ENCODE measurements around the gene PIR. TPM values are rescaled to one million over a fixed set of nuclear protein-coding genes. Genes with fewer than 3 reads are reported as not detected.

PIR gene
- total RNA-seq = 10 to 100 TPM; 32.9 to 70.2 (median 48.8) TPM

DNA sequence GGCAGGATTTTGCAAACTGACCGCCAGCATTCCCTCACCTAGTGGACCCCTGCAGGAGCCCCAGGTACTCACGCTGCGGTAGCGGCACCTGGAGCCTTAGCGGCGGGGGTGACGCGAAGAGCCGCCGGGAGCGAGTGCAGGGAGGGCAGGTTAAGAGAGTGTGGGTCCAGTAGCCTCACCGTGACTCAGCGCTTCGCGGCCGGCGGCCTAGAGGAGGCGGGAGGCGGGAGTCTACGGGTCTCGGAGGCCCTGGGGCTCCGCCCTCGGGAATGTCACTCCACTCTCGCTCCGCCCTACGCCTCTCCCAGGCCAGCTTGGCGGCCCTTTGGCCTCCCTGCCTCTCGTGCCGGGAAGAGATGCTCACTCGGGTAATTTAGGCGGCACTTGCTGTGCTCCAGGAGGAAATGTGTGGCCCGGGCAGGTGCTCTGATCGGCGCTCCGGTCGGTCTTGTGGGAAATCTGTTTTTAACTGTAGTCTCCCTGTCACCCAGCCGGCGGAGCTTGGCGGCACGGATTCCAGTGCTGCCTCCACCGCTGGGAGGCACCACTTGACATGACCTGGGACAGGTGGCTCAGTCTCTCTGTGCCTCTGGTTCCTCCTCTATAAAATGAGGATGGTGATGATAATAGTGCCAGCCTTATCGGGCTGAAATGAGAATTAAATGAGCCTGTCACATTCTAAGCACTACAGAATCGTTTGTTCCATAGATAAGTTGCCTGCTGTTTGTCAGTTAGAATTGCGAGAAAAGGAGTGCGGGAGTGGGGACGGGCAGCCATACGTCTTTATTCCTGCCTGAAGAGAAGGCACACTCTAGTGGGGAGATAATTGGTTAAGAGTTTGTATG, at the start of gene PIR:
Gene PIR, minus strand, starts transcription at position 216 of the 845 bp plus-strand sequence. CDS start 2,076 bp downstream, outside the sequence.
- no peaks in the 10 kb centered on the region for H3K36me3 ChIP-seq
- H3K4me1 ChIP-seq = peaks cover 0 to 5% of the 10 kb centered on the region in 2 donors
- H3K27ac ChIP-seq = peak within 1 kb of the TSS; percentile 25 to 81 (median 55)
- TF ChIP-seq POLR2A (IDR thresholded peaks at IDR 0.05) = peak in 1 of 2 donors; percentile 80
- TF ChIP-seq, protein P1, sequence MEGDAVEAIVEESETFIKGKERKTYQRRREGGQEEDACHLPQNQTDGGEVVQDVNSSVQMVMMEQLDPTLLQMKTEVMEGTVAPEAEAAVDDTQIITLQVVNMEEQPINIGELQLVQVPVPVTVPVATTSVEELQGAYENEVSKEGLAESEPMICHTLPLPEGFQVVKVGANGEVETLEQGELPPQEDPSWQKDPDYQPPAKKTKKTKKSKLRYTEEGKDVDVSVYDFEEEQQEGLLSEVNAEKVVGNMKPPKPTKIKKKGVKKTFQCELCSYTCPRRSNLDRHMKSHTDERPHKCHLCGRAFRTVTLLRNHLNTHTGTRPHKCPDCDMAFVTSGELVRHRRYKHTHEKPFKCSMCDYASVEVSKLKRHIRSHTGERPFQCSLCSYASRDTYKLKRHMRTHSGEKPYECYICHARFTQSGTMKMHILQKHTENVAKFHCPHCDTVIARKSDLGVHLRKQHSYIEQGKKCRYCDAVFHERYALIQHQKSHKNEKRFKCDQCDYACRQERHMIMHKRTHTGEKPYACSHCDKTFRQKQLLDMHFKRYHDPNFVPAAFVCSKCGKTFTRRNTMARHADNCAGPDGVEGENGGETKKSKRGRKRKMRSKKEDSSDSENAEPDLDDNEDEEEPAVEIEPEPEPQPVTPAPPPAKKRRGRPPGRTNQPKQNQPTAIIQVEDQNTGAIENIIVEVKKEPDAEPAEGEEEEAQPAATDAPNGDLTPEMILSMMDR (IDR thresholded peaks at IDR 0.05) = peak in 2 of 6 experiments; percentile 18 to 20
- WGBS, 2 donors = 22 to 25% methylated on average over 14 to 16 of the region's 47 CpGs
- H3K4me3 ChIP-seq (replicated peaks in 1 of 3) = peak within 1 kb of the TSS in 2 of 3 donors; percentile 24 to 66
- intact Hi-C loops (cut with DNase I) = no loop called here
- peak; percentile 89 to 90 for DNase-seq
- H3K27me3 ChIP-seq = no peaks in the 10 kb centered on the region
- no peaks in the 10 kb centered on the region for H3K9me3 ChIP-seq

DNA sequence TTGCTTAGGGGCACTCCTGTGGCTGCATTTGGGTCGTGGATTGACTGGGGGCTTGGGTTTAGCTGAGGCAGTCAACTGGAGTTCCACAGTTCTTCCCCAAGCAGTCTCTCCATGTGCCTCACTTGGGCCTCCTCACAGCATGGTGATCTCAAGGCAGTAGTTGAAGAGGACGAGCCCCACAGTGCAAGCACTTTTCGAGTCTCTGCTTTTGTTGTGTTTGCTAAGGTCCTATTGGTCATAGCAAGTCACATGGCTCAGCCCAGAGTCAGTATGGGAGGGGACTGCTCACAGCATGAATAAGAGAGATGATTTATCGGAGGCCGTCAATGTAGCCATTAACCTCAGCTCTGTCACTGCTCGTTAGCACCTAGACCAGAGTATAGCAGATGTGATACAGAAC, 37.2 kb upstream of the PIR start:
- Histone ChIP-seq H3K9me3 (no peaks in the 10 kb centered on the region), H3K4me1 (peaks cover 0 to 6% of the 10 kb centered on the region in 2 donors), H3K27ac (no peak overlapping the region), H3K27me3 (no peaks in the 10 kb centered on the region), H3K4me3 (replicated peaks in 1 of 3) (no peak overlapping the region), H3K36me3 (no peaks in the 10 kb centered on the region)
- TF ChIP-seq POLR2A (IDR thresholded peaks at IDR 0.05) = no peak
- 91 to 100% methylated on average over 3 to 5 of the region's 6 CpGs for WGBS, 2 donors
- no peak for DNase-seq
- intact Hi-C loops (cut with DNase I) = no loop called here

DNA sequence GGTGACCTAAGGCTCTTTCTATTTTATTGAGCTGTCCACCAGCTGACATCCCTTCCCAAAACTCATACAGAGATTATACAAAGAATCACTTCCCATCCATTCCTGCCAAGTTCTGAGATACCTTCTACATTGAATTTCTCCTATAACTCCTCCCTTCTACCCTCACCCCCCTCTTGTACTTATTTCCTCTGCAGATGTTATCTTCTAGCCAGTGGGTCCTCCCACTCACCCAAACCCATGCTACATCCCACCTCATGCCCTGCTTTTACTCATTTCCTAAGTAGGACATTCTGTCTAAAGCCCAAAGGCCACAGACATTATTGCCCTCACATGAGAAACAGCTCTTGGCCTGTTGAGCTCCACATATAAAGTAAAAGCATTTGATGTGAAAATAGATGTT, 36.0 kb upstream of the PIR start:
- no peaks in the 10 kb centered on the region for H3K36me3 ChIP-seq
- no peaks in the 10 kb centered on the region for H3K27me3 ChIP-seq
- no peak overlapping the region for H3K4me3 ChIP-seq (replicated peaks in 1 of 3)
- TF ChIP-seq, protein P1 (IDR thresholded peaks at IDR 0.05) = no peak
- no peaks in the 10 kb centered on the region for H3K9me3 ChIP-seq
- intact Hi-C loops (cut with DNase I) = no loop called here
- H3K4me1 ChIP-seq = peaks cover 0 to 15% of the 10 kb centered on the region in 2 donors
- H3K27ac ChIP-seq = no peak overlapping the region
- DNase-seq = no peak

DNA sequence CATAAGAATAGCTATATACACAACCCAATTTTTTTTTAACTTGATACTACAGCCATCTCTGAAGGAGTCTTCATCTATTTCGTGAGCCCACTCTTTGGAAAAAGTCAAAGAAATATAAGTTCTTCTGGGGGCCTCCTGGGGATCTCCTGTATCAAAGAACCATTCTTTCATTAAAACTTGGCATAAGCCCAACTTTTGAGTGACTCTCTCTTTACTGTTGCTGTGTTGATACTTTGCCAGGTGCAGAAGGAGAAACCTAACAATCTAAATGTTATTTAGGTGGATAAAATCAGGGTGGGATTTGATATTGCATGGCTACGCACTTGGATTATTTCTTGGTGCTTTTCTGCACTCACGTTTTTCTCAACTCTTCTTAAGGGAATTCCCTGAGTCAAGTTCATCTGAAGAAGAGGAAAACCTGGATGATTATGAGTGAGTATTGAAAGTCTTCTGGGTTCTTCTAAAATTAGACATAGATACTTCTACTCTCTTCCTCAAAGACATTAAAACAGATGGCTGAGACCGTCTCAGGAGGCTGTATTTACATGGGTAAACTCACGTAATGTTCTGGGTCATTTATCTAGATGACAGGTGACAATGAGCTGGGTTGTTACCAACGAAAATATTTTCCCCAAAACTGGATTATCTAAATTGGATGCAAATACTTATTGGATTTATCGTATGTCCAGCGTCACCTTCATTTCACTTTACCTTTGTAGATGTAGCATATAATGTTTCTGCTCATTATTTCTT, 32.7 kb upstream of the PIR start:
- Histone ChIP-seq H3K4me3 (replicated peaks in 1 of 3) (no peak overlapping the region), H3K27ac (no peak overlapping the region), H3K9me3 (no peaks in the 10 kb centered on the region), H3K36me3 (no peaks in the 10 kb centered on the region), H3K27me3 (no peaks in the 10 kb centered on the region), H3K4me1 (peaks cover 0 to 17% of the 10 kb centered on the region in 2 donors)
- intact Hi-C loops (cut with DNase I) = no loop called here
- 68 to 69% methylated on average over 8 of the region's 8 CpGs for WGBS, 2 donors
- DNase-seq = no peak
- TF ChIP-seq POLR2A (IDR thresholded peaks at IDR 0.05) = no peak

DNA sequence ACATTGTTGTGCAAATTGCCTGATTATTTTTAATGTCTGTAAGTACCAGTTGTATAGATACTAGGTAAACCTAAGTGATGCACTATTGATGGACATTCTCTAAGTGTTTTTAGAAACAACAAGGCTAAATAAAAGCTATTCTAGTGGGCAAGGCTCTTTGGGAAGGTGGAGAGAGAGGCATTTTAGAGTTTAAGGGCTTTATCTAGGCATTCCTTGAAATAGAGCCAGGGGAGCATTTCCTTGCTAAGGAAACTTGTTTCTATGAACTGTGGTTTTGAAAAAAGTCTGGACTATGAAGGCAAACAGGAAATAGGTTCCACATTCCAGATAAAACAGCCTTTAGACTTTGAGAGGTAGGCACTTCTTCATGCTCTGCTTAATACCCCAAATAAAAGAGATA, 31.3 kb upstream of the PIR start:
- Histone ChIP-seq H3K4me3 (replicated peaks in 1 of 3) (no peak overlapping the region), H3K27ac (no peak overlapping the region), H3K36me3 (no peaks in the 10 kb centered on the region), H3K27me3 (no peaks in the 10 kb centered on the region), H3K9me3 (no peaks in the 10 kb centered on the region), H3K4me1 (peaks cover 0 to 17% of the 10 kb centered on the region in 2 donors)
- no peak for TF ChIP-seq POLR2A (IDR thresholded peaks at IDR 0.05)
- TF ChIP-seq, protein P1 (IDR thresholded peaks at IDR 0.05) = no peak
- DNase-seq = no peak
- intact Hi-C loops (cut with DNase I) = no loop called here

DNA sequence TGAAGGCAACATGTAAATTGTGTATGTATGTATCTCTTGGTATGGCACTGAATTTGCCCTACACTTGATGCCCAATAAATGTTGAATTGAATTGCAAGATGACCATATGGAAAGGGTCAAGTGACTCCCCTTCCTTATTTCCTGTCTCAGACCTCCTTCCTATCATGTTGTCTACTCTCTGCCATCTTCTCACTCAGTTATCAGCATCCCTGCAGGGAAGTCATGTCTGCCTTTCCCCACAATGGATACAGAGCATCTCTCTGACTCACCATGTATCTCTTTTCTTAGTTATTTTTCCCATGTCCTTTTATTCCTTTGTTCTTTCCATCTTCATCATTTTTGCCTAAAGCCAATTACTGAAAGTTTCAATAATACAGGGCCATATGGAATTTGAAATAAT, 30.0 kb upstream of the PIR start:
- no peak for DNase-seq
- no peak overlapping the region for H3K27ac ChIP-seq
- TF ChIP-seq POLR2A (IDR thresholded peaks at IDR 0.05) = no peak
- TF ChIP-seq, protein P1 (IDR thresholded peaks at IDR 0.05) = no peak
- H3K27me3 ChIP-seq = no peaks in the 10 kb centered on the region
- intact Hi-C loops (cut with DNase I) = no loop called here
- H3K4me3 ChIP-seq (replicated peaks in 1 of 3) = no peak overlapping the region
- H3K9me3 ChIP-seq = no peaks in the 10 kb centered on the region
- peaks cover 0 to 17% of the 10 kb centered on the region in 2 donors for H3K4me1 ChIP-seq
- no peaks in the 10 kb centered on the region for H3K36me3 ChIP-seq
